GM18868 (cell line): ENCODE results near the gene SRP19.
"Not testable (repeated sequence)": the region's sequence is repeated elsewhere in the genome, so short reads cannot be mapped to it uniquely, and the experiment has no call there.

Experiments
- ATAC-seq: cut with Tn5 transposase; IDR thresholded peaks from one replicate; pipeline ENCODE4 v1.9.1; 2021; ENCODE audit warnings: mild to moderate bottlenecking, moderate library complexity; ENCODE audit not compliant: unreplicated experiment

SRP19 gene

DNA sequence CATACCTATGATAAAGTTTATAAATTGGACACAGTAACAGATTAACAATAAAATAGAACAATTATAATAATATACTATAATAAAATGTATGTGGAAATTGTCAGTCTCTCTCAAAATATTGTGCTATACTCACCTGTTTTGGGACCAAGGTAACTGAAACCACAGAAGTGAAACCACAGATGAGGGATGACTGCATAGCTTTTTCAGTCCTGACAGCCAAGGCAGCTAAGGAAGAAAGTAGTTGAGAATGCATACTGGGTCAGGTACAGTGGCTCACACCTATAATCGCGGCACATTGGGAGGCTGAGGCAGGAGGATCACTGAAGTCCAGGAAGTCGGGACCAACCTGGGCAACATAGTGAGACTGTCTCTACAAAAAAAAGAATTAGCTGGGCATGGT, 8.9 kb downstream of the SRP19 start:
- peak; percentile 88 for ATAC-seq

DNA sequence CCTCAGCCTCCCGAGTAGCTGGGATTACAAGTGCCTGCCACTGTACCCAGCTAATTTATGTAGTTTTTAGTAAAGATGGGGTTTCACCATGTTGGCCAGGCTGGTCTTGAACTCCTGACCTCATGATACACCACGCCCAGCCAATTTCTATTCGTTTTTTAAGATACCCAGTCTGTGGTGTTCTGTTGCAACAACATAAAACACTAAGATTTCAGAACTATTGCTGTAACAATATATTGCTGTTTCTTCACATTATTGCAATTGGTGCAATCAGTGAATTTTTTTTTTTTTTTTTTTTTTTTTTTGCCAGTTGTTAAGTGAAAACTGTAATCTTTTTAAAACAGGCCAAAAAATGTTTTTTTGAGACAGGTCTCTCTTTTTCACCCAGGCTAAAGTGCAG, 9.9 kb downstream of the SRP19 start:
- no peak for ATAC-seq

DNA sequence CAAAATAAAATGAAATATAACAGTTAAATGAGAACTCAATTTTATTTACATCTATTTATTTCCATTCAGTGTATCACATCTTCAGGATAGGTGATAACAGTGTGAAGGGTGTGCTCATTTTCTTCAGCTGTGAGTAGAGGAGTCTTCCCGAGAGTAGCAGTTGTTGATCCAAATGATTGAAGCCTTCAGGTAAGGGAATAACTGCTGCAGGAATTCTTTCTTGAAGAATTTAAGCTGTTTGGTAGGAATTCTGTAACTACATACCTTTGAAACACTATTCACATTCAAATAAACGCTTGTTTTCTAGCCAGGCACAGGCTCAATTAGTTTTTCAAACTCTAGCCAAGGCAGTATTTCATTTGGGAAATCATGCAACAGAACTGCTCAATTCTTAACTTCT, 15.3 kb downstream of the SRP19 start:
- no peak for ATAC-seq

DNA sequence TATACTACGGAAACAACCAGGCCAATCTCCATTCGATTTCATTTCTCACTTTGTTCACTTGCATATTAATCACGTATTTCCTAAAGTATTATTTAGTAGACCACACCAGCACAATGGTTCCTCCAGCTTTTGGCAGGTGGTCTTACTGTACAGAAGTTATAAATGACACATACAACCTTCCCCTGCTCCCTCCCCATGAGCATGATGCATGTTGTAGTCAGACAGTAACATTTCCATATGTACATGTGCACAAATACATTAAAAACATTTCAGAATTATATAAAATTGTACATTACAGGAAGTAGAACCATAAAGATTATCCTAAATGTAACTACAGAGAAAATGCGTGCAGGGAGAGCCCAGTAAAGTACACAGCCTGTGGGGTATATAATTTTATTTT, 17.0 kb downstream of the SRP19 start:
- no peak for ATAC-seq

DNA sequence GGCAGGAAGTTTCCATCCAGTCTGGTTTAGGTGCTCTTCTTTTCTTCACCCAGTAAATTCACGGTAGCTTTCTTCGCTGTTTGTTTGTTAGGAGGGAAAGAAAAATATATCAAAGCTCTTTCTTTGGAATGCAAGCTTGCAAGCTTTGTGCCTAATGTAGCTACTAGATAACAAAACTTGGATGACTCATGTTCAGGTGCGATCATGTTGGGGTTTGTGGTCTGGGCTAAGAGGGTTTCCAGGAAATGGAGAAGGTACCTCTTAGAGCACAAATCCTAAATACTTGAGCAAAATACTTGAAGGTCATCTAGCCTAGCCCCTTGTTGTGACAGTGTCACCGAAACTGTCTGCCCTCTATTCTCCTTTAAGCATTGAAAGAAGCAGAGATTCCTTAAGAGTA, 17.7 kb downstream of the SRP19 start:
- peak; percentile 65 for ATAC-seq

DNA sequence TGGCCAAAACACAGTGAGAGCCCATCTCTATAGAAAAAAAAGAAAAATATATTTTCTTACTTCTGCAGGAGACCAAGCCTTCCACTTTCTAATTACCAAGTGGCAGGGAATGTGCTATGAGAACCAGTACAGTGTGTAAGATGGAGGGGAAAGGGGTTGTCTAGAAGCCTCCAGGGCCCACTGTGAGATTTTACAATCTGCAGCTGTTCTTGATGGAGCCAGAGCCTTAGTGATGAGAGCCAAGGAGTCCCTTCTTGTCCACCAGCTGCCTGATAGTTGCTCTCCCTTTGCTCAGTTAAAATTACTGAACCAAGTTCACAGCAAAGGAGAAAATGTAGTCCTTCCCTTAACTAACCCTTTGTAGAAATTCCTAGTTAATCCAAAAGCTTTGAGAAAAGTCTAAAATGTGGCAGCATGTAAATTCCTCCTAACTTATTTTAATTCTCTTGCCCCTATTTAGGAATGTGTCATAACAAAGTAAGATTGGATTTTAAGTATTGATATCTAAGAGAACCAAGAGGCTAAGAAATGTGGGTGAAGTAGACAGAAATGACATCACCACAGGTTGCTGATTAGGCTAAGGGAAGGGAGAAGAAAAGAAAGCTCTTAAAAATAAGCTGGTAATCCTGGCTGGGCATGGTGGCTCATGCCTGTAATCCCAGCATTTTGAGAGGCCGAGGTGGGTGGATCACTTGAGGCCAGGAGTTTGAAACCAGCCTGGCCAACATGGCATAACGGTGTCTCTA, 19.3 kb downstream of the SRP19 start:
- ATAC-seq: no peak

DNA sequence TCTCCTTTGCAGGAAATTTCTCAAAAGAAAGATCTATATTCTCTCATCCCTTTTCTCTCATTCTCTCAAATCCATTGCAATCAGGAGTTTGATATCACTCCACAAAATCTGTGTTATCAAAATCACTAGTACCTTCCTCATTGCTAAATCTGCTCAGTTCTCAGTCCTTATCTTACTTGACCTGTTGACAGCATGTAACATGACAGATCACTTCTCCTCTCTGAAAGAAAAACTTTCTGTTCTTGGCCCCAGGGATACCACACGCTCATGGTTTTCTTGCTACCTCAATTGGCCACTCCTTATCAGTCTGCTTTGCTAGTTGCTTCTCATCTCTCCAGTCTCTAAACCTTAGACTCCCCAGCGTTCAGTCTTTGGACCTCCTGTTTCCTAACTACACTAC, 22.1 kb downstream of the SRP19 start:
- ATAC-seq: no peak

DNA sequence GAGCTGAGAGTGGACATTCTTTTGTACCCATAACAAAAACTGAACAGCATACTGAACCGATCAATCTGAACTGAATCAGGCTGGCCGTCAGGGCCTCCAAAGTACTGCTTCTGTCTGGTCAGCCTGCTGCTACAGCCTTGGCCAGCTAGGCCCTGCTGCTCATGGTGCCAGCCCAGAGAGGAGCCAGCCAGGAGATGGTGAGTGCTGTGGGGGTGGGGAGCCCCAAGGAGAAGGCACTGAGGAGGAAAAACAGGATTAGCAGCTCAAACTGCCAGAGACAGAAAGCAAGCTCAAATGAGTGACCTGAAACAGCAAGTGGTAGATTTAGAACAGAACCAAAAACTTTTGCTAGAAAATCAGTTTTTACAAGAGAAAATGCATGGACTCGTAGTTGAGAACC, 23.9 kb downstream of the SRP19 start:
- ATAC-seq: no peak

DNA sequence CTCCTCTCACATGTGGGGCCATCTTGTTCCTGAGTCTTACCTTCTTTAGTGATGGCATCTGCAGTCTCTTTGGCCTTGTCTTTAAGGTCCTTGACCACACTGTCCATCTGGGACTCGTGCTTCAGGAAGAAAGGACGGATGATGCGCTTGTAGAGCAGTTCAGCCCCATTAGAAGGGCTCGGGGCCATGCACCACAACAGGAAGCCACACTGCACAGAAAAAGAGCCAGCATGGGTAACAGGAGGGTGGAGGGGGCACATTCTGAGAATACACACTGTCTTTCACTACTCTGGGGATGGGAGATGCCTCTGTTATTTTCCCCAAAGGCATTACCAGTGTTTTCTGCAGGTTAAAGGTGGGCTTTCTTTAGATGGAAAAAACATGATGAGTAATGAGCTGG, 25.9 kb downstream of the SRP19 start:
- ATAC-seq: no peak

DNA sequence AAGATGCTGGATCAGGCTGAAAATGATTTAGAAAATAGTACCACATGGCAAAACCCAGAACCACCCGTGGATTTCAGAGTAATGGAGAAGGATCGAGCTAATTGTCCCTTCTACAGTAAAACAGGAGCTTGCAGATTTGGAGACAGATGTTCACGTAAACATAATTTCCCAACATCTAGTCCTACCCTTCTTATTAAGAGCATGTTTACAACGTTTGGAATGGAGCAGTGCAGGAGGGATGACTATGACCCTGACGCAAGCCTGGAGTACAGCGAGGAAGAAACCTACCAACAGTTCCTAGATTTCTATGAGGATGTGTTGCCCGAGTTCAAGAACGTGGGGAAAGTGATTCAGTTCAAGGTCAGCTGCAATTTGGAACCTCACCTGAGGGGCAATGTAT, 31.0 kb downstream of the SRP19 start:
- not testable (repeated sequence) for ATAC-seq

DNA sequence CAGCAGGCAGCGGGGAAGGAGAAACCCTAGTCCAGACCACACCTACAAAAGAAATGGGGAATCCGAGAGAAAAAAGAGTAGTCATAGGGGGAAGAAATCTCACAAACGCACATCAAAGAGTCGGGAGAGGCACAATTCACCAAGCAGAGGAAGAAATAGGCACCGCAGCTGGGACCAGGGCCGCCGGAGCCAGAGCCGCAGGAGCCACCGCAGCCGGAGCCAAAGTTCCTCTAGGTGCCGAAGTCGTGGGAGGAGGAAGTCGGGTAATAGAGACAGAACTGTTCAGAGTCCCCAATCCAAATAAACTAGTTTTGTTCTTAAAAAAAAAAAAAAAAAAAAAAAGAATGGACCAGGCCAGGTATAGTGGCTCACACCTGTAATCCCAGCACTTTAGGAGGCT, 31.7 kb downstream of the SRP19 start:
- ATAC-seq: no peak

DNA sequence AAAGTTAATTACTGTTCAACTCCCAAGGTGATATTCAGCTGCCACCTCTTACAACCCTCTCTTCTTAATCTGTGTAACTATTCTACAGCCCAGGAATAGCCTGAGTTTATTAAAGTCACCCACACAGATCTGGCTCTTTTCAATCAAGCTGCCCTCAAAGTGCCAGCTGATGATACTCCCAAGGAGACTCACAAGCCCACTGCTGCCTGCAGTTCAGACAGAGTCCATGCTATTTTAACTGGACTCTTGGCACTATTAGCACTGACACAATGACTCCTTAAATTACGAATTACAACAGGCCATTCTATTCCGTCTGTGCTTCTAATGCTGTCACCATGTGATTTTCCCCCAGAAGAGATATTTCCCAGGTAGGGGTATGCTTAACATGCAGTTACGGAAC, 34.6 kb downstream of the SRP19 start:
- ATAC-seq: no peak

DNA sequence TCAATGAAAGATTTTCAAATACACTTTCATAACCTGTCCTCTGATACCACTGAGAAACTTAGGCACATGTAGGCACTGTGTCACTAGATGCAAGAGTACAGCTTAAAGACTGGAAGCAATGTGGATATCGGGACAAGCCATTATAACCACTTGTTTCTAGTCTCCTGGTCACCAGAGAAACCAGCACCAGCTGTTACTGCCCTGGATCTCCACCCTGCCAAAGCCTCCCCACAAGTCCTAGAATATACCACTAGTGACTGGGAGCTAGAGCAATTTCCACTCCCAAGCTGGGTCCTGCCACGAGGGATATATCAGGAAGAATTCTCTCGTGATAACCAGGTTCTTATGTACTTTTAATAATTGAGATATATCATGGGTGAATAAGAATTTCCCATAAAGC, 41.5 kb downstream of the SRP19 start:
- ATAC-seq: no peak

DNA sequence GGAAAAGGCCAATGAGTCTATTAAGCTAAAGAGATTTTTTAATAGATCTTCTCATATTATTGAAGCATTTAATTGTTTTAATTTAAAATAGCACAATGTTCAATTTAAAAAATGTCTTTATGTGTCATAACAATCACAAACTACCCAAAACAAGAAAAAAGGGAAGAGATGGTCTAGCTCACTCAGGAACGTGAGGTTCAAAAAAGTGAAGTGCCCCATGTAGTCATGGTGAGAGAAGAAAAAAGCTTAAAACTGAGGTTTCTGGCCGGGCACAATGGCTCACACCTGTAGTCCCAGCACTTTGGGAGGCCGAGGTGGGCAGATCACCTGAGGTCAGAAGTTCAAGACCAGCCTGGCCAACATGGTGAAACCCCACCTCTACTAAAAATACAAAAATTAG, 43.9 kb downstream of the SRP19 start:
- not testable (repeated sequence) for ATAC-seq

DNA sequence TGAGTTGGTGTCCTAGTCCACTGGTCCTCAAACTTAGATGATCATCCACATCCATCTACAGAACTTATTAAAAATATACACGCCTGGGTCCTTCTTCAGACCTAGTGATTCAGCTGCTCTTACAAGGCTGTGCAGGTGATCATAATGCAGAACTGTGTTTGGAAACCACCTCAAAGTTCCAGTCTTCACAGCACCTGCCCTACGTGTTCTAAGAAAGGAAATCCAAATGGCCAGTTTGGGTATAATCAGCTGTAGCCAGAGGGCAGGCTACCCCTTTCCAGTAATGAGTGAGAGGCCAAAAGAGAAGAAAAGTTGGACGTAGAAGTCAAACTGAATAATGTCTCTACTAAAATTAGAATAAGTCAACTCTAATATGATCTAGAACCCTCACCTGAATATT, 45.5 kb downstream of the SRP19 start:
- peak; percentile 78 for ATAC-seq

DNA sequence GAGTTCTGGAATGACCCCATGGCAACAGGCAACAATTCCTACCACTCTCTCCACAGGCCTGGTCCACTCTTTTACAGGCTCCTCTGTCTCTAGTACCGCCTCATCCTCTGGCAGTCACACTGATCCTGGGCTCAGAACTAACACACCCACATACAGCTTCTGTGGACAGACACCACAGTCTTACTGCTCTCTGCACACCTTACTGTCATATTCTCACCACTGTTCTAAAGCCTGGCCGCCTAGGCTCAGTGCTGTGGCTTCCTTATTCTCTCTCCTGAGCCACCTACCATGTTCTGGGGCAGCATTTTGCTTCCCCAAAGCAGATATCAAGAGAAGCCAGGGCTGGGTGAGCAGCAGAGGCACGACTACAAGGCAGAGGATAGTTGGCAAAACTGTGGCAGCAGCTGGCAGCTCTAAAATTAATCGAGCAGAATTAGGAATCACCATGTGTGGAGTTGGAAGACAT, 46.1 kb downstream of the SRP19 start:
- ATAC-seq: peak; percentile 60

DNA sequence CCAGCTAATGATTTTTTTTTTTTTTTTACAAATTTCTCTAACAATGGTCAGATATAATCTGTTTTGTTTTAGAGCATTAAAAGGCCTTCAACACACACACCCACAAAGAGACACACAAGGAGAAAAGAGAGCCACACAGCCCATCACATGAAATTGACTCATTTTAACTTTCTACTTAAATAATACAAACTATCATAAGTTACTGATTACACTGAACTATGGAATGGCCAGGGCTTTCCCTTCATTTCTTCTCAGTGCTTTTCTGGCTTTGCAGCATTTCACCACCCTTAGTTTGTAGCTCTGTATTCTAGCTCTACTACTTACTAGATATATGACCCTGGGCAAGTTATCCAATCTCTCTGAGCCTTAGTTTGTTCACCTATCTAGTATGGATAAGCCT, 47.8 kb downstream of the SRP19 start:
- ATAC-seq: no peak

DNA sequence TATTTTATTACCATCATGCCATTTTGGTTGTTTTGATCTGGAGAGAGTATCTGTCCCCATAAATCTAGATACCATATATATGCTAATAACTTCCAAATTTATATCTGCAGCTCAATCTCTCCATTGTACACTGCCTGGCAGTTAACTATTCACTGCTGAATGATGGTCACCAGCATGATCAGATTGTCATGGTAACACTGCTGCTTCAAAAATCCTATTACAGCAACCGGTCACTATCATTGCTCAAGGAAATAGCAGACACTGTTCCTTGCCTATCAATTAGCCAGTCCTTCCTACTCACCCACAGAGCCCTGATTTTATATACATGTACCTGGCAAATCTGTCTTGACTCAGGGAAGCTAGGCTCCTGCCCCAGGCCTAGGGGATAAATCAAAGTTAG, 49.4 kb downstream of the SRP19 start:
- no peak for ATAC-seq

DNA sequence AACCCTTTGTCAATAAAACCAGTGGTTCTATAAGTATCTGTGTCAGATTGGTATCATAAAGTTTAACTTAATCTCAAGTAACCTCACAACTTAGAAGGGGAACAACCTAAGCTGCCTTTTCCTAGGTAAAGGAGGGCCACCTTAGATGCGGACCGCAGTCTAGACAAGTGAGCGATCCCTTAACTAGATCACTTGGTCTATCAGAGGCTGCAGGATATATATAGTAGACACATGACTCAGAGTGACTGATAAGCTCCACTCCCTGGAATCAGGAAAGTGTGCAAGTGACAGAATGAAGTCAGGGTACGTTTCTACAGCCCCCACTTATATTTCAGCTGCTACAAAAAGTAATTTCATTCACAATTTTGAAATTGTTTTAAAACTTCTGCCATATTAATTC, 53.5 kb downstream of the SRP19 start:
- ATAC-seq: no peak

DNA sequence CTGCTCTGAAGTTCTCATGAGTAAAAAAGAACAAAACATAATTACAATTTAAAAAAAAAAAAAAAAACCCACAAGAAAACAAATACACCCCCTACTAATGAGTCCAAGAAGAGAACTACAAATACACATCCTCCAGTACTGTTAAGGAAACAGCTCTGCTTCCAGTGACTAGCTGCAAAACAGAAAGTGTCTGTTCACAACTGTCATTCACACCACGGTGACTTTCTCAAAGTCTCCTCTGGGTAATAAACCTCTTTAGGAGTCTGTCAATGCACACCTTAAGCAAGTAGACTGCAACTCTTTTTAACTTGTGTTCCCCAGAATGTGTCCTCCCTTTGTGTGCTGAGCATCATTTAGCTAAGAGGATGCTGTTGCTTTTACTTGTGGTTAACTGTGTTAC, 54.7 kb downstream of the SRP19 start:
- peak; percentile 52 for ATAC-seq

DNA sequence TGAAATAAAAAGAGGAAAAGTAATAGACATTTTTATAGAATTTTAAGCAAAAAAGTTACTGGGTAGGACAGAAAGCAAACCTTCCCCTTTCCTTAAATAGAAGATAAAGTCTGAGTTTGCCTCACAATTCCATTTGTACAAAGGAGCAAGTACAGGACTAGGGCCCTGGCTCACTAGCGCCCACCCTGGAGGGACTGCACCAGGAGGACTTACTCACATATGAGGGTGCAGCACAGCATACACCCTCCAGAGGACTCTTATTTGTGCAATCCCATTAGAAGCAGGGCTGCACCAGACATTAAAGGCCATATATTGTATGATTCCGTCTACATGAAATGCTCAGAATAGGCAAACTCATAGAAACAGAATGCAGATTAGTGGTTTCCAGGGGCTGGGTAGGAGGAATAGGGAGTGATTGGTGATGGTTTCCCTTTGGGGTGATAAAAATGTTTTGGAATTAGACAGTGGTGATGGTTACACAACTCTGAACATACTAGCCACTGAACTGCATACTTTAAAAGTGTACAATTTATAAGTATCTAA, 56.4 kb downstream of the SRP19 start:
- ATAC-seq: no peak

DNA sequence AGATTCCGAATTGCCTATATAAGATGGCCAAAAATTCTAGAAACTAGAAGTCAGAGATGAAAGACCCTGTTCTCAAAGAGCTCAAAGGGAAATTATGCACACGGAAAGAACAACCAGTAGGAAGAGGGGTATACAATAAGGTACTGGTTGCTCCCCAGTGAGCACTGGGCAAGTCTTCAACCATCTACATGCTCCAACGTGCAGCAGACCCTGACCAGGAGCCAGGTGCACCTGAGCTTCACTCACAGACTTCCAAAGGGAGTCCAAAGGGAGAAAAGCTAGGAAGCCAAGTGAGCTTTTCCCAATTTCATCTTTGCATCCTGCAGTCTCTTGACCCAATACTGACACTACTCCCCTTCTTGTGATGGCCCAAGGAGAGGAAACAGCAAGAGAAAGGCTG, 57.0 kb downstream of the SRP19 start:
- no peak for ATAC-seq

DNA sequence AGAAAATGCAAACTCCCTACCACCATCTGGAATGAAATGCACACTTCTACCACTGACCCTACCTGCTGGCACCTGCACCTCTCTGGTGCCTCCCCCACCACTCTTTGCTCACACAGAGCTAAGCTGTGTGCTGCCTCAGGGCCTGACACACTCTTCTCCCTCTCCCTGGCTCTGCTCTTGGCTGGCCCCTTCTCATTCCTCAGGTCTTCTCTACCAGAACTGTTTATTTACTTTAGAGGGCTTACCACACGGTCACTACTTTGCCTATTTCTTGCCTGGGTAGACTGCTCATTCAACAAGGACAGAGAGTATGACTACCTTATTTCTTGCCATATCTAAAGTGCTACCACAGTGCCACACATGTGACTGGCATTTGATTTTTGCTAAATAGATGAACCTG, 57.6 kb downstream of the SRP19 start:
- ATAC-seq: no peak
